Measurements from ENCODE around the gene PPAN. TPM values are rescaled to one million over a fixed set of nuclear protein-coding genes. Genes with fewer than 3 reads are reported as not detected.

Gene PPAN
- total and polyA plus RNA-seq, 9 donors, result 6.2 to 58.3 (median 37.8) TPM

- Histone ChIP-seq H3K27ac (no peak overlapping the region), H3K9me3 (no peaks in the 10 kb centered on the region), H3K27me3 (no peaks in the 10 kb centered on the region), H3K36me3 (no peaks in the 10 kb centered on the region), H3K4me1 (ENCODE audit: insufficient read depth) (no peaks in the 10 kb centered on the region), H3K4me3 (no peak overlapping the region)
- 84 to 91% (median 87%) methylated on average over 12 to 17 of the region's 17 CpGs for WGBS, 3 donors
- intact Hi-C loops (cut with DNase I), result no loop called here
- DNase-seq, result peak in 1 of 5 donors; percentile 16
- no peak for TF ChIP-seq POLR2A (IDR thresholded peaks at IDR 0.05)
- TF ChIP-seq EP300 (IDR thresholded peaks at IDR 0.05), result no peak
- no peak for TF ChIP-seq CTCF (IDR thresholded peaks at IDR 0.05)
Measured at GRCh38 chr19:10091370-10091687, 14.8 kb upstream of the PPAN start.

- Histone ChIP-seq H3K4me1 (ENCODE audit: insufficient read depth) (no peaks in the 10 kb centered on the region), H3K36me3 (no peaks in the 10 kb centered on the region), H3K27me3 (no peaks in the 10 kb centered on the region), H3K9me3 (no peaks in the 10 kb centered on the region), H3K4me3 (no peak overlapping the region), H3K27ac (no peak overlapping the region)
- WGBS, 3 donors, result 63 to 70% (median 67%) methylated on average over 13 of the region's 13 CpGs
- DNase-seq, result peak in 1 of 5 donors; percentile 17
- no peak for TF ChIP-seq CTCF (IDR thresholded peaks at IDR 0.05)
- no peak for TF ChIP-seq POLR2A (IDR thresholded peaks at IDR 0.05)
- no peak for TF ChIP-seq EP300 (IDR thresholded peaks at IDR 0.05)
- intact Hi-C loops (cut with DNase I), result no loop called here
Measured at GRCh38 chr19:10091895-10092641, 14.1 kb upstream of the PPAN start.

GRCh38 chr19:10092648-10093294, 13.4 kb upstream of the PPAN start:
- H3K4me1 ChIP-seq (ENCODE audit: insufficient read depth), result no peaks in the 10 kb centered on the region
- H3K9me3 ChIP-seq, result no peaks in the 10 kb centered on the region
- no peak overlapping the region for H3K27ac ChIP-seq
- TF ChIP-seq CTCF (IDR thresholded peaks at IDR 0.05) (no peak), EP300 (IDR thresholded peaks at IDR 0.05) (no peak), POLR2A (IDR thresholded peaks at IDR 0.05) (no peak)
- H3K36me3 ChIP-seq, result no peaks in the 10 kb centered on the region
- intact Hi-C loops (cut with DNase I), result no loop called here
- DNase-seq, result no peak
- 88 to 94% (median 91%) methylated on average over 9 of the region's 9 CpGs for WGBS, 3 donors
- no peak overlapping the region for H3K4me3 ChIP-seq
- H3K27me3 ChIP-seq, result no peaks in the 10 kb centered on the region

- Histone ChIP-seq H3K4me1 (ENCODE audit: insufficient read depth) (no peaks in the 10 kb centered on the region), H3K36me3 (no peaks in the 10 kb centered on the region), H3K27ac (no peak overlapping the region), H3K27me3 (no peaks in the 10 kb centered on the region), H3K4me3 (no peak overlapping the region), H3K9me3 (no peaks in the 10 kb centered on the region)
- intact Hi-C loops (cut with DNase I), result no loop called here
- WGBS, 3 donors, result 72 to 77% (median 77%) methylated on average over 21 to 22 of the region's 22 CpGs
- DNase-seq, result peak in 1 of 5 donors; percentile 23
- TF ChIP-seq CTCF (IDR thresholded peaks at IDR 0.05) (no peak), POLR2A (IDR thresholded peaks at IDR 0.05) (no peak), EP300 (IDR thresholded peaks at IDR 0.05) (no peak)
Measured at GRCh38 chr19:10093295-10094186, 12.6 kb upstream of the PPAN start.

Measured in ovary (tissue), 9 donors.